IMR-90 (cell line): ENCODE results near the gene FOXP1.

Experiments
- BHLHE40 ChIP-seq: fragments of 150-350 bp; IDR thresholded peaks from 2 replicates; pipeline ENCODE4 v1.6.1; 2016; ENCODE audit warnings: mild to moderate bottlenecking, low read depth, low read length
- CEBPB ChIP-seq: IDR thresholded peaks from 2 replicates; pipeline ENCODE4 v1.6.1; 2012; ENCODE audit warnings: low read depth, low read length, improper control_type of control experiment
- MAFK ChIP-seq: IDR thresholded peaks from 2 replicates; pipeline ENCODE4 v1.6.1; 2012; ENCODE audit warnings: low read depth, low read length, improper control_type of control experiment
- NFE2L2 ChIP-seq: fragments of 150-350 bp; IDR thresholded peaks from 2 replicates; pipeline ENCODE4 v1.6.1; 2016; ENCODE audit warnings: low read depth, mild to moderate bottlenecking, low read length
- POLR2A ChIP-seq: IDR thresholded peaks from 2 replicates; pipeline ENCODE4 v1.6.1; 2012; ENCODE audit warnings: mild to moderate bottlenecking, low read depth, low read length
- RCOR1 ChIP-seq: IDR thresholded peaks from 2 replicates; pipeline ENCODE4 v1.6.1; 2012; ENCODE audit warnings: mild to moderate bottlenecking, low read length, improper control_type of control experiment; ENCODE audit not compliant: insufficient replicate concordance
- SMC3 ChIP-seq: fragments of 150-350 bp; IDR thresholded peaks from 2 replicates; pipeline ENCODE4 v1.6.1; 2016; ENCODE audit warnings: low read depth, mild to moderate bottlenecking, antibody characterized with exemption, low read length, moderate library complexity
- TF ChIP-seq, protein P1 (sequence below): conservative IDR thresholded peaks from 2 replicates; pipeline ENCODE4 v1.5.1; 2012; ENCODE audit warnings: mild to moderate bottlenecking, low read depth, low read length, improper control_type of control experiment
- TF ChIP-seq, protein P2 (sequence below): fragments of 150-350 bp; IDR thresholded peaks from 2 replicates; pipeline ENCODE4 v1.6.1; 2016; ENCODE audit warnings: low read depth, mild to moderate bottlenecking, low read length, moderate library complexity, borderline replicate concordance

- TF ChIP-seq, protein P1, sequence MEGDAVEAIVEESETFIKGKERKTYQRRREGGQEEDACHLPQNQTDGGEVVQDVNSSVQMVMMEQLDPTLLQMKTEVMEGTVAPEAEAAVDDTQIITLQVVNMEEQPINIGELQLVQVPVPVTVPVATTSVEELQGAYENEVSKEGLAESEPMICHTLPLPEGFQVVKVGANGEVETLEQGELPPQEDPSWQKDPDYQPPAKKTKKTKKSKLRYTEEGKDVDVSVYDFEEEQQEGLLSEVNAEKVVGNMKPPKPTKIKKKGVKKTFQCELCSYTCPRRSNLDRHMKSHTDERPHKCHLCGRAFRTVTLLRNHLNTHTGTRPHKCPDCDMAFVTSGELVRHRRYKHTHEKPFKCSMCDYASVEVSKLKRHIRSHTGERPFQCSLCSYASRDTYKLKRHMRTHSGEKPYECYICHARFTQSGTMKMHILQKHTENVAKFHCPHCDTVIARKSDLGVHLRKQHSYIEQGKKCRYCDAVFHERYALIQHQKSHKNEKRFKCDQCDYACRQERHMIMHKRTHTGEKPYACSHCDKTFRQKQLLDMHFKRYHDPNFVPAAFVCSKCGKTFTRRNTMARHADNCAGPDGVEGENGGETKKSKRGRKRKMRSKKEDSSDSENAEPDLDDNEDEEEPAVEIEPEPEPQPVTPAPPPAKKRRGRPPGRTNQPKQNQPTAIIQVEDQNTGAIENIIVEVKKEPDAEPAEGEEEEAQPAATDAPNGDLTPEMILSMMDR, result no peak
- TF ChIP-seq BHLHE40 (no peak), POLR2A (no peak), MAFK (no peak), RCOR1 (no peak), CEBPB (no peak), NFE2L2 (no peak), SMC3 (no peak)
- TF ChIP-seq, protein P2, sequence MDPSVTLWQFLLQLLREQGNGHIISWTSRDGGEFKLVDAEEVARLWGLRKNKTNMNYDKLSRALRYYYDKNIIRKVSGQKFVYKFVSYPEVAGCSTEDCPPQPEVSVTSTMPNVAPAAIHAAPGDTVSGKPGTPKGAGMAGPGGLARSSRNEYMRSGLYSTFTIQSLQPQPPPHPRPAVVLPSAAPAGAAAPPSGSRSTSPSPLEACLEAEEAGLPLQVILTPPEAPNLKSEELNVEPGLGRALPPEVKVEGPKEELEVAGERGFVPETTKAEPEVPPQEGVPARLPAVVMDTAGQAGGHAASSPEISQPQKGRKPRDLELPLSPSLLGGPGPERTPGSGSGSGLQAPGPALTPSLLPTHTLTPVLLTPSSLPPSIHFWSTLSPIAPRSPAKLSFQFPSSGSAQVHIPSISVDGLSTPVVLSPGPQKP, result no peak
Measured at GRCh38 chr3:71547249-71548198, 36.0 kb downstream of the FOXP1 start.
